ENCODE measurements around the gene NFATC1.

GRCh38 chr18:79481046-79481790 lies 85.5 kb downstream of the NFATC1 start:
- TF ChIP-seq EZH2 (IDR thresholded peaks at IDR 0.05; ENCODE audit: low read length, missing control alignments), result no peak
- no peak for TF ChIP-seq CTCF (conservative IDR thresholded peaks at IDR 0.05 in 1 of 2, IDR thresholded peaks at IDR 0.05 in 1 of 2; ENCODE audit: low read depth in 1 of 2, low read length in 2 of 2)
